Measurements from ENCODE around the gene CCDC9B. TPM values are rescaled to one million over a fixed set of nuclear protein-coding genes. Genes with fewer than 3 reads are reported as not detected.
A peak's percentile ranks its signal among the peaks of the same experiment; 100 is the strongest.

Gene CCDC9B
- total and polyA plus RNA-seq, 11 donors, result 38.0 to 165 (median 119) TPM

DNA sequence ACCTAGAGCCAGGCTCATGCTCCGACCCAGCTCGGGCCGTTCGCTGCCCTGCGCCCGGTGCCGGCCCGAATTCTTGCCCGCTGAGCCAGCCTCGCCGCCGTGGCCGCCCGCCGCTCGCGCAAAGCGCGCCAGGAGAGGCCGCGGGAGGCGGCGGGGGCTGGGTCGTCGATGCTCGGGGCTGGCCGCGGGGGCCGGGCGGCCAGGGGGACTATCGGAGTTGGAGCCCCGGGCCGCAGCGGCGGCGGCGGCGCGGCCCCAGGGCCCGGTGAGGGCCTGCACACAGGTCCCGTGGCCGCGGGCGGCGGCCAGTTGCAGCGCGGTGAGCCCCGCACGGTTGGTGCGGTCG is 59.0 kb downstream of the CCDC9B start:
- TF ChIP-seq, protein P1, sequence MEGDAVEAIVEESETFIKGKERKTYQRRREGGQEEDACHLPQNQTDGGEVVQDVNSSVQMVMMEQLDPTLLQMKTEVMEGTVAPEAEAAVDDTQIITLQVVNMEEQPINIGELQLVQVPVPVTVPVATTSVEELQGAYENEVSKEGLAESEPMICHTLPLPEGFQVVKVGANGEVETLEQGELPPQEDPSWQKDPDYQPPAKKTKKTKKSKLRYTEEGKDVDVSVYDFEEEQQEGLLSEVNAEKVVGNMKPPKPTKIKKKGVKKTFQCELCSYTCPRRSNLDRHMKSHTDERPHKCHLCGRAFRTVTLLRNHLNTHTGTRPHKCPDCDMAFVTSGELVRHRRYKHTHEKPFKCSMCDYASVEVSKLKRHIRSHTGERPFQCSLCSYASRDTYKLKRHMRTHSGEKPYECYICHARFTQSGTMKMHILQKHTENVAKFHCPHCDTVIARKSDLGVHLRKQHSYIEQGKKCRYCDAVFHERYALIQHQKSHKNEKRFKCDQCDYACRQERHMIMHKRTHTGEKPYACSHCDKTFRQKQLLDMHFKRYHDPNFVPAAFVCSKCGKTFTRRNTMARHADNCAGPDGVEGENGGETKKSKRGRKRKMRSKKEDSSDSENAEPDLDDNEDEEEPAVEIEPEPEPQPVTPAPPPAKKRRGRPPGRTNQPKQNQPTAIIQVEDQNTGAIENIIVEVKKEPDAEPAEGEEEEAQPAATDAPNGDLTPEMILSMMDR (IDR thresholded peaks at IDR 0.05), result no peak
- no peak for TF ChIP-seq POLR2A (IDR thresholded peaks at IDR 0.05)
- 11 to 16% methylated on average over 51 of the region's 51 CpGs; no CpG with 5 or more reads in 2 of the 4 donors for WGBS, 4 donors
- no peak overlapping the region for H3K27ac ChIP-seq
- H3K4me3 ChIP-seq, result peak overlapping the region; percentile 11 to 64 (median 50)
- no peaks in the 10 kb centered on the region for H3K9me3 ChIP-seq
- peaks cover 0 to 2% (median 0%) of the 10 kb centered on the region in 9 donors for H3K36me3 ChIP-seq
- no peak for DNase-seq
- intact Hi-C loops (cut with DNase I), result loop anchor here in 2 of 10 donors (2.0 kb wide), 2 partner anchors 29 to 143 kb away; no protein-coding TSS in a partner anchor
- peaks cover 0 to 62% (median 29%) of the 10 kb centered on the region in 12 donors for H3K4me1 ChIP-seq
- ATAC-seq, result no peak
- H3K27me3 ChIP-seq, result peaks cover 19 to 62% (median 48%) of the 10 kb centered on the region in 9 donors

Other genes with a start within 250 kb of the CCDC9B start
- gene BMF, start 232.1 kb downstream of the CCDC9B start, total RNA-seq, result 10 to 100 TPM in 2 of 9 donors, 1 to 10 TPM in 7; 1.2 to 12.9 (median 3.5) TPM
- 1 to 10 TPM; 2.5 to 2.9 TPM for gene BMF, start 232.1 kb downstream of the CCDC9B start, polyA plus RNA-seq
- 1 to 10 TPM in 4 of 9 donors, under 1 TPM in 4, not detected in 1; 0.46 to 6.4 (median 1.2) TPM for gene BUB1B, start 179.9 kb downstream of the CCDC9B start, total RNA-seq
- under 1 TPM; 0.11 to 0.14 TPM for gene BUB1B, start 179.9 kb downstream of the CCDC9B start, polyA plus RNA-seq
- 10 to 100 TPM in 2 of 9 donors, 1 to 10 TPM in 7; 5.0 to 17.4 (median 8.0) TPM for gene PAK6, start 101.9 kb downstream of the CCDC9B start, total RNA-seq
- gene PAK6, start 101.9 kb downstream of the CCDC9B start, polyA plus RNA-seq, result 1 to 10 TPM in 1 of 2 donors, under 1 TPM in 1; 0.93 to 3.8 TPM
- gene ANKRD63, start 57.9 kb downstream of the CCDC9B start, total RNA-seq, result under 1 TPM in 5 of 9 donors, not detected in 4; 0.27 to 0.57 (median 0.45) TPM
- gene ANKRD63, start 57.9 kb downstream of the CCDC9B start, polyA plus RNA-seq, result not detected
- gene PLCB2, start 33.0 kb downstream of the CCDC9B start, total RNA-seq, result 10 to 100 TPM in 2 of 9 donors, 1 to 10 TPM in 7; 1.6 to 46.2 (median 4.8) TPM
- gene PLCB2, start 33.0 kb downstream of the CCDC9B start, polyA plus RNA-seq, result 1 to 10 TPM; 3.5 to 7.7 TPM
- gene INAFM2, start 17.2 kb downstream of the CCDC9B start, total RNA-seq, result 10 to 100 TPM; 28.6 to 92.7 (median 40.1) TPM
- gene INAFM2, start 17.2 kb downstream of the CCDC9B start, polyA plus RNA-seq, result 10 to 100 TPM; 27.9 to 34.8 TPM
- gene PHGR1, start 10.1 kb upstream of the CCDC9B start, total RNA-seq, result not detected
- gene PHGR1, start 10.1 kb upstream of the CCDC9B start, polyA plus RNA-seq, result 1 to 10 TPM in 1 of 2 donors, under 1 TPM in 1; 0.71 to 1.4 TPM
- gene DISP2, start 17.3 kb upstream of the CCDC9B start, total RNA-seq, result 1 to 10 TPM in 2 of 9 donors, under 1 TPM in 7; 0.13 to 1.1 (median 0.40) TPM
- 1 to 10 TPM in 1 of 2 donors, under 1 TPM in 1; 0.10 to 1.8 TPM for gene DISP2, start 17.3 kb upstream of the CCDC9B start, polyA plus RNA-seq
- gene KNSTRN, start 41.8 kb upstream of the CCDC9B start, total RNA-seq, result 10 to 100 TPM in 4 of 9 donors, 1 to 10 TPM in 5; 8.9 to 20.1 (median 9.9) TPM
- 10 to 100 TPM in 1 of 2 donors, 1 to 10 TPM in 1; 8.0 to 16.7 TPM for gene KNSTRN, start 41.8 kb upstream of the CCDC9B start, polyA plus RNA-seq
- gene IVD, start 64.9 kb upstream of the CCDC9B start, total RNA-seq, result 100 to 1,000 TPM in 4 of 9 donors, 10 to 100 TPM in 5; 72.1 to 130 (median 99.8) TPM
- gene IVD, start 64.9 kb upstream of the CCDC9B start, polyA plus RNA-seq, result 10 to 100 TPM; 52.9 to 56.2 TPM
- gene BAHD1, start 100.0 kb upstream of the CCDC9B start, total RNA-seq, result 10 to 100 TPM; 12.8 to 28.4 (median 16.1) TPM
- 10 to 100 TPM in 1 of 2 donors, 1 to 10 TPM in 1; 7.8 to 17.3 TPM for gene BAHD1, start 100.0 kb upstream of the CCDC9B start, polyA plus RNA-seq
- 10 to 100 TPM in 3 of 9 donors, 1 to 10 TPM in 6; 6.4 to 10.8 (median 8.6) TPM for gene CHST14, start 130.0 kb upstream of the CCDC9B start, total RNA-seq
- 1 to 10 TPM; 6.0 to 6.2 TPM for gene CHST14, start 130.0 kb upstream of the CCDC9B start, polyA plus RNA-seq
- 10 to 100 TPM; 13.0 to 38.2 (median 23.6) TPM for gene CCDC32, start 224.1 kb upstream of the CCDC9B start, total RNA-seq
- gene CCDC32, start 224.1 kb upstream of the CCDC9B start, polyA plus RNA-seq, result 10 to 100 TPM; 28.2 to 34.8 TPM
- 10 to 100 TPM in 2 of 9 donors, 1 to 10 TPM in 7; 5.8 to 11.0 (median 9.0) TPM for gene RPUSD2, start 228.4 kb upstream of the CCDC9B start, total RNA-seq
- 1 to 10 TPM; 8.5 to 9.0 TPM for gene RPUSD2, start 228.4 kb upstream of the CCDC9B start, polyA plus RNA-seq